PC-9 (cell line): ENCODE measurements around the gene GGCX.

Source experiments
- EZH2 ChIP-seq: fragments of 200-600 bp; sonication (generic); IDR thresholded peaks from 2 replicates; pipeline ENCODE4 v1.8.0; 2017; ENCODE audit warnings: antibody characterized with exemption, low read depth
- TF ChIP-seq, protein P1 (sequence below): fragments of 200-600 bp; sonication (generic); conservative IDR thresholded peaks from 2 replicates; pipeline ENCODE4 v1.6.1; 2017; ENCODE audit warnings: mixed run types, antibody characterized with exemption, mild to moderate bottlenecking, moderate library complexity

DNA sequence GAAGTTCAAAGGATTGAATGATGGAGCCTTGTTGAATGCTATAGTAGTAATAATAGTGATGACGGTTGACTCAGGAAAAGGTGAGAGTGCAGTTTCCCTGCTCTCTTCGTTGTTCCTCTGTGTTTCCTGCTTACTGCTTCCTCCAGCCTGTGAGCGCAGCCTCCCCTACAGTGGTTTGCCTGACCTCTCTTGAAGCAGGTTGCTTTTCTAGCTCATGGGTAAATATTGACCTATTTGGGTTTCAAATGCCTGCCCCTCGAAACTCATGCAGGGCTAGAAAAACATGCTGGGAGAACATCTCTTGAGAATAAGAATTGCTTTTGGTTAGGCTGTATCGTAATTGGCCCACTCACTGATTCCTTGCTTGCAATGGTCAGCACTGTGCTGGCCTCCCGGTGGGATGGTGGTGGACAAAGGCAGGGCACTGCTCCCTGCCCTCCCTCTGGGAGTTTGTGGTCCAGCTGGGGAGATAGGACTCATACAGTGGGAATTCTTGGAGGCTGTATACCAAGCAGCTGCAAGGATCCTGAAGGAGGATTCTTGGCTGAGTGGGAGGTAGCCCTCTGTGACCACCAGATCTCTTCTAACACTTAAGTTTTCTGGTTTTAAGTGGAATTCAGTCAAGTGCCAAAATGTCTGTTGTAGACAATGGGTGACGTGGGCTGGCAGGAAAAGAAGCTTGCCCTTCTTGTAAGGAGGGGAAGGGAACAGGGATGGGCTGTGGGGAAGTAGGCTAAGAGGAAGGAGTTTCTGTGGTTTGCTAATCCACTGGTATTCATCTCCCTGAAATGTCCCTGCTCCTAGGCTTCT, 28.9 kb upstream of the GGCX start:
- TF ChIP-seq, protein P1, sequence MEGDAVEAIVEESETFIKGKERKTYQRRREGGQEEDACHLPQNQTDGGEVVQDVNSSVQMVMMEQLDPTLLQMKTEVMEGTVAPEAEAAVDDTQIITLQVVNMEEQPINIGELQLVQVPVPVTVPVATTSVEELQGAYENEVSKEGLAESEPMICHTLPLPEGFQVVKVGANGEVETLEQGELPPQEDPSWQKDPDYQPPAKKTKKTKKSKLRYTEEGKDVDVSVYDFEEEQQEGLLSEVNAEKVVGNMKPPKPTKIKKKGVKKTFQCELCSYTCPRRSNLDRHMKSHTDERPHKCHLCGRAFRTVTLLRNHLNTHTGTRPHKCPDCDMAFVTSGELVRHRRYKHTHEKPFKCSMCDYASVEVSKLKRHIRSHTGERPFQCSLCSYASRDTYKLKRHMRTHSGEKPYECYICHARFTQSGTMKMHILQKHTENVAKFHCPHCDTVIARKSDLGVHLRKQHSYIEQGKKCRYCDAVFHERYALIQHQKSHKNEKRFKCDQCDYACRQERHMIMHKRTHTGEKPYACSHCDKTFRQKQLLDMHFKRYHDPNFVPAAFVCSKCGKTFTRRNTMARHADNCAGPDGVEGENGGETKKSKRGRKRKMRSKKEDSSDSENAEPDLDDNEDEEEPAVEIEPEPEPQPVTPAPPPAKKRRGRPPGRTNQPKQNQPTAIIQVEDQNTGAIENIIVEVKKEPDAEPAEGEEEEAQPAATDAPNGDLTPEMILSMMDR, result no peak
- TF ChIP-seq EZH2, result no peak
